ENCODE measurements around the gene MELK.

MELK gene

GRCh38 chr9:36576866-36577265 lies 4.2 kb downstream of the MELK start:
- DNase-seq (ENCODE audit: low read depth in 2 of 2, low spot score in 1 of 2), result no peak

- DNase-seq (ENCODE audit: low read depth in 2 of 2, low spot score in 1 of 2), result no peak
Measured at GRCh38 chr9:36584620-36585460, 12.1 kb downstream of the MELK start.

- no peak for DNase-seq (ENCODE audit: low read depth in 2 of 2, low spot score in 1 of 2)
Measured at GRCh38 chr9:36590231-36590630, 17.5 kb downstream of the MELK start.

GRCh38 chr9:36592801-36593583 lies 20.3 kb downstream of the MELK start:
- no peak for DNase-seq (ENCODE audit: low read depth in 2 of 2, low spot score in 1 of 2)

GRCh38 chr9:36594213-36594612 lies 21.5 kb downstream of the MELK start:
- no peak for DNase-seq (ENCODE audit: low read depth in 2 of 2, low spot score in 1 of 2)

GRCh38 chr9:36597412-36598178 lies 24.9 kb downstream of the MELK start:
- no peak for DNase-seq (ENCODE audit: low read depth in 2 of 2, low spot score in 1 of 2)

GRCh38 chr9:36598273-36598672 lies 25.6 kb downstream of the MELK start:
- no peak for DNase-seq (ENCODE audit: low read depth in 2 of 2, low spot score in 1 of 2)

- DNase-seq (ENCODE audit: low read depth in 2 of 2, low spot score in 1 of 2), result no peak
Measured at GRCh38 chr9:36603006-36603405, 30.3 kb downstream of the MELK start.

GRCh38 chr9:36609306-36609705 lies 36.6 kb downstream of the MELK start:
- no peak for DNase-seq (ENCODE audit: low read depth in 2 of 2, low spot score in 1 of 2)

GRCh38 chr9:36622121-36622520 lies 49.4 kb downstream of the MELK start:
- DNase-seq (ENCODE audit: low read depth in 2 of 2, low spot score in 1 of 2), result no peak

- no peak for DNase-seq (ENCODE audit: low read depth in 2 of 2, low spot score in 1 of 2)
Measured at GRCh38 chr9:36623280-36623679, 50.6 kb downstream of the MELK start.

GRCh38 chr9:36625006-36625615 lies 52.4 kb downstream of the MELK start:
- no peak for DNase-seq (ENCODE audit: low read depth in 2 of 2, low spot score in 1 of 2)

GRCh38 chr9:36632892-36633291 lies 60.2 kb downstream of the MELK start:
- DNase-seq (ENCODE audit: low read depth in 2 of 2, low spot score in 1 of 2), result no peak

GRCh38 chr9:36637491-36638270 lies 65.0 kb downstream of the MELK start:
- no peak for DNase-seq (ENCODE audit: low read depth in 2 of 2, low spot score in 1 of 2)

GRCh38 chr9:36640771-36641381 lies 68.2 kb downstream of the MELK start:
- no peak for DNase-seq (ENCODE audit: low read depth in 2 of 2, low spot score in 1 of 2)

GRCh38 chr9:36642817-36643216 lies 70.1 kb downstream of the MELK start:
- no peak for DNase-seq (ENCODE audit: low read depth in 2 of 2, low spot score in 1 of 2)

GRCh38 chr9:36656842-36657241 lies 84.1 kb downstream of the MELK start:
- no peak for DNase-seq (ENCODE audit: low read depth in 2 of 2, low spot score in 1 of 2)

GRCh38 chr9:36659500-36659899 lies 86.8 kb downstream of the MELK start:
- no peak for DNase-seq (ENCODE audit: low read depth in 2 of 2, low spot score in 1 of 2)

- DNase-seq (ENCODE audit: low read depth in 2 of 2, low spot score in 1 of 2), result no peak
Measured at GRCh38 chr9:36664806-36665205, 92.1 kb downstream of the MELK start.

- DNase-seq (ENCODE audit: low read depth in 2 of 2, low spot score in 1 of 2), result no peak
Measured at GRCh38 chr9:36665387-36665786, 92.7 kb downstream of the MELK start.
